Left ventricle myocardium superior (tissue), 1 donor: ENCODE results near the gene TMEM221. TPM values are rescaled to one million over a fixed set of nuclear protein-coding genes. Genes with fewer than 3 reads are reported as not detected.

Source experiments
- ATAC-seq: fragments of 200-7000 bp; cut with Tn5 transposase; one replicate; pipeline ENCODE4 v1.9.1; 2020; ENCODE audit warnings: mild to moderate bottlenecking, moderate library complexity
- DNase-seq: peaks from one replicate; pipeline ENCODE4 v3.0.0-alpha.2; 2020
- intact Hi-C: fragments of 100-400 bp; cut with micrococcal nuclease; formaldehyde crosslinking; loops from one replicate; pipeline ENCODE4 v1.11.0; 2022
- total RNA-seq: library from RNA; stranded (reverse); fragmentation: NEBNext Ultra II Directional; extraction: Animal tissue kit (Norgen Biotek cat#: 25700); gene quantifications from one replicate; pipeline ENCODE4 v1.2.1, GENCODE V29; 2021
- donor health status: DM: no; HTN: yes; CAD: no; lungs with severe emphysema.

The TMEM221 gene
- total RNA-seq, 1 donor from 2014 or later = not detected

- intact Hi-C loops = loop anchor here (5.0 kb wide), 1 partner anchor 43 kb away; no protein-coding TSS in a partner anchor
- DNase-seq = no peak
Observed at GRCh38 chr19:17389957-17390664, 58.4 kb downstream of the TMEM221 start.

GRCh38 chr19:17389288-17389687, 59.2 kb downstream of the TMEM221 start:
- intact Hi-C loops = loop anchor here (5.0 kb wide), 1 partner anchor 42 kb away; no protein-coding TSS in a partner anchor
- no peak for DNase-seq
- no peak for ATAC-seq

More at GRCh38 chr19:17389957-17390664, 58.4 kb downstream of the TMEM221 start:
- no peak for ATAC-seq

- peak; percentile 65 for ATAC-seq
- peak; percentile 78 for DNase-seq
- intact Hi-C loops = loop anchor here (5.0 kb wide), 1 partner anchor 39 kb away; no protein-coding TSS in a partner anchor
Observed at GRCh38 chr19:17385878-17386611, 62.4 kb downstream of the TMEM221 start.

Other genes starting within 250 kb of the TMEM221 start
- gene USE1, start 233.3 kb downstream of the TMEM221 start, total RNA-seq = 27.4 TPM
- gene OCEL1, start 222.4 kb downstream of the TMEM221 start, total RNA-seq = 28.0 TPM
- gene NR2F6, start 202.7 kb downstream of the TMEM221 start, total RNA-seq = 82.4 TPM
- 9.3 TPM for gene USHBP1, start 183.9 kb downstream of the TMEM221 start, total RNA-seq
- gene BABAM1, start 181.2 kb downstream of the TMEM221 start, total RNA-seq = 82.0 TPM
- gene ANKLE1, start 166.8 kb downstream of the TMEM221 start, total RNA-seq = 0.12 TPM
- 14.8 TPM for gene ABHD8, start 145.2 kb downstream of the TMEM221 start, total RNA-seq
- 242 TPM for gene MRPL34, start 142.8 kb downstream of the TMEM221 start, total RNA-seq
- gene DDA1, start 139.1 kb downstream of the TMEM221 start, total RNA-seq = 31.9 TPM
- gene ANO8, start 113.8 kb downstream of the TMEM221 start, total RNA-seq = 11.7 TPM
- gene GTPBP3, start 111.1 kb downstream of the TMEM221 start, total RNA-seq = 11.5 TPM
- 22.9 TPM for gene PLVAP, start 71.3 kb downstream of the TMEM221 start, total RNA-seq
- not detected for gene CCDC194, start 54.5 kb downstream of the TMEM221 start, total RNA-seq
- gene BST2, start 43.0 kb downstream of the TMEM221 start, total RNA-seq = 49.7 TPM
- gene MVB12A, start 28.6 kb downstream of the TMEM221 start, total RNA-seq = 18.9 TPM
- not detected for gene NXNL1, start 12.3 kb upstream of the TMEM221 start, total RNA-seq
- gene SLC27A1, start 21.9 kb upstream of the TMEM221 start, total RNA-seq = 68.9 TPM
- 19.7 TPM for gene PGLS, start 63.0 kb upstream of the TMEM221 start, total RNA-seq
- 33.0 TPM for gene COLGALT1, start 107.0 kb upstream of the TMEM221 start, total RNA-seq
- not detected for gene UNC13A, start 239.7 kb upstream of the TMEM221 start, total RNA-seq